Measurements from ENCODE around the gene PERM1. TPM values are rescaled to one million over a fixed set of nuclear protein-coding genes. Genes with fewer than 3 reads are reported as not detected.

The PERM1 gene
- total and polyA plus RNA-seq, 4 donors = under 0.01 to 0.06 TPM; not detected in 2

DNA sequence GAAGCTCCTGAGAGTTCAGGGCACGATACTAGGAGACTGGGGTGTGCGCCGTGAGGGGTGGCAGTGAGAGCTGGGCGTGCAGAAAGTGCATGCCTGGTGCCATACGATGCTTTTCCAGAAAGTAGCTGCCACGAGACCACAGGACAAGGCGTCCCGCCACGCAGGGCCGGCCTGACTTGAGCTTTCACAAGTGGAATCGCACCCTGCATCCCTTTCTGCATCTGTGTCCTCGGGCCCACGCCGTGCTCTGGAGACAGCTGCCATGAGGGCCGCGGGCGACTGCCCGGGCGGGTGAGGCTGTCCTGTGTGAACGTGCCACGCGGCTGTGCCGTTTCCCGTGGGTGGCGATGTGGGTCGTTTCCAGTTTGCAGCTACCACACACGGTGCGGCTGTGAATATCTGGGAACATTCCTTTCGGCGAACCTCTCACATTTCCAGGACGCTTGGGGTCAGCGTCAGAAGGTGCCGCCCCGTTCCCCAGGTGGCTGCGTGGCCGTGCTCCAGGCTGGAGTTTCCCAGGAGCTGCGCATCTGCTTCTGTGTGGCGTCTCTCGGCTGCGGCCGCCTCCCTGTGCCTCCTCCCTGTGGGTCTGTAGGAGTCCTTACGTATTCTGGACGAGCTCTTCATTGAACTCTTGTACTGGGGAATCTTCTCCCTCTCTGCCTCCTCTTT is 1.0 kb upstream of the PERM1 start:
- TF ChIP-seq, protein P1, sequence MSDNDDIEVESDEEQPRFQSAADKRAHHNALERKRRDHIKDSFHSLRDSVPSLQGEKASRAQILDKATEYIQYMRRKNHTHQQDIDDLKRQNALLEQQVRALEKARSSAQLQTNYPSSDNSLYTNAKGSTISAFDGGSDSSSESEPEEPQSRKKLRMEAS (IDR thresholded peaks at IDR 0.05) = no peak
- TF ChIP-seq GABPA (IDR thresholded peaks at IDR 0.05 in 1 of 2, conservative IDR thresholded peaks at IDR 0.05 in 1 of 2) (no peak), FOXA1 (IDR thresholded peaks at IDR 0.05) (no peak), HNF4A (conservative IDR thresholded peaks at IDR 0.05) (no peak), JUND (IDR thresholded peaks at IDR 0.05) (no peak), TAF1 (conservative IDR thresholded peaks at IDR 0.05) (no peak), SP1 (IDR thresholded peaks at IDR 0.05) (no peak), FOXA2 (IDR thresholded peaks at IDR 0.05) (no peak)
- TF ChIP-seq, protein P2, sequence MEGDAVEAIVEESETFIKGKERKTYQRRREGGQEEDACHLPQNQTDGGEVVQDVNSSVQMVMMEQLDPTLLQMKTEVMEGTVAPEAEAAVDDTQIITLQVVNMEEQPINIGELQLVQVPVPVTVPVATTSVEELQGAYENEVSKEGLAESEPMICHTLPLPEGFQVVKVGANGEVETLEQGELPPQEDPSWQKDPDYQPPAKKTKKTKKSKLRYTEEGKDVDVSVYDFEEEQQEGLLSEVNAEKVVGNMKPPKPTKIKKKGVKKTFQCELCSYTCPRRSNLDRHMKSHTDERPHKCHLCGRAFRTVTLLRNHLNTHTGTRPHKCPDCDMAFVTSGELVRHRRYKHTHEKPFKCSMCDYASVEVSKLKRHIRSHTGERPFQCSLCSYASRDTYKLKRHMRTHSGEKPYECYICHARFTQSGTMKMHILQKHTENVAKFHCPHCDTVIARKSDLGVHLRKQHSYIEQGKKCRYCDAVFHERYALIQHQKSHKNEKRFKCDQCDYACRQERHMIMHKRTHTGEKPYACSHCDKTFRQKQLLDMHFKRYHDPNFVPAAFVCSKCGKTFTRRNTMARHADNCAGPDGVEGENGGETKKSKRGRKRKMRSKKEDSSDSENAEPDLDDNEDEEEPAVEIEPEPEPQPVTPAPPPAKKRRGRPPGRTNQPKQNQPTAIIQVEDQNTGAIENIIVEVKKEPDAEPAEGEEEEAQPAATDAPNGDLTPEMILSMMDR (IDR thresholded peaks at IDR 0.05; ENCODE audit: low read depth, low read length, missing input control) = no peak
- Histone ChIP-seq H3K4me1 (ENCODE audit: control insufficient read depth in 4 of 4, insufficient read depth in 4 of 4, low read length in 3 of 4) (peaks cover 0 to 2% (median 0%) of the 10 kb centered on the region in 4 donors), H3K9ac (ENCODE audit: low read depth in 1 of 2, low read length in 2 of 2) (no peak overlapping the region), H3K27ac (ENCODE audit: low read depth in 1 of 2, low read length in 2 of 2) (no peak overlapping the region), H3K27me3 (ENCODE audit: control insufficient read depth in 4 of 4, insufficient read depth in 4 of 4, low read length in 3 of 4) (peaks cover 0 to 6% (median 2%) of the 10 kb centered on the region in 4 donors), H3K9me3 (ENCODE audit: control insufficient read depth in 4 of 4, low read length in 3 of 4) (no peaks in the 10 kb centered on the region), H3K36me3 (ENCODE audit: control insufficient read depth in 4 of 4, insufficient read depth in 3 of 4, low read depth in 1 of 4, low read length in 3 of 4) (no peaks in the 10 kb centered on the region), H3K4me3 (ENCODE audit: low read depth in 1 of 3, low read length in 3 of 3) (no peak overlapping the region)
- DNase-seq (ENCODE audit: low spot score) = no peak
- 79% methylated on average over 43 of the region's 43 CpGs for WGBS

DNA sequence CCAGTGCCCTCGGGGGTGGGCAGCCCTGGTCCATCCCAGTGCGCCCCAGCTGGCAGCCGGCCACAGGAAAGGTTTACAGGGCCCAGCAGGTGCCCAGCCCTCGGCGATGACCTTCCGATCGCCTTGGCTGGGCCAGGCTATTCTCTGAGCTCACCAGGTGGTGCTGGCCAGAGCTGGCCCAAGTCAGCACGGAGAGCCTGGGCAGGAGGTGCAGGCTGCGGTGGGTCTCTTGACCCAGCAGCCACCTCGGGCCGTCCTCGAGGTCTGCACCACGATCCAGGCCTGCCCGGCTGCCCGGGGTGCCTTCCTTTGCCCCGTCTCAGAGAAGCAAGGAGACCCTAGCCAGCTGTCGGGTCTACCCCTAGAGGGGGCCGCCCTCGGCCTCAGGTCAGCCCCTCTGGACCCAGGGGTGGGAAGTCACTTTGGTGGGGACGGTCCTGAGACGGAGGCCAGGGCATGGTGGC is 370 bp downstream of the PERM1 start:
- WGBS = 72% methylated on average over 21 of the region's 21 CpGs
- Histone ChIP-seq H3K27me3 (ENCODE audit: control insufficient read depth in 4 of 4, insufficient read depth in 4 of 4, low read length in 3 of 4) (peaks cover 0 to 6% (median 2%) of the 10 kb centered on the region in 4 donors), H3K4me1 (ENCODE audit: control insufficient read depth in 4 of 4, insufficient read depth in 4 of 4, low read length in 3 of 4) (peaks cover 0 to 2% (median 0%) of the 10 kb centered on the region in 4 donors), H3K27ac (ENCODE audit: low read depth in 1 of 2, low read length in 2 of 2) (no peak overlapping the region), H3K9ac (ENCODE audit: low read depth in 1 of 2, low read length in 2 of 2) (no peak overlapping the region), H3K36me3 (ENCODE audit: control insufficient read depth in 4 of 4, insufficient read depth in 3 of 4, low read depth in 1 of 4, low read length in 3 of 4) (no peaks in the 10 kb centered on the region), H3K4me3 (ENCODE audit: low read depth in 1 of 3, low read length in 3 of 3) (no peak overlapping the region), H3K9me3 (ENCODE audit: control insufficient read depth in 4 of 4, low read length in 3 of 4) (no peaks in the 10 kb centered on the region)
- TF ChIP-seq, protein P3, sequence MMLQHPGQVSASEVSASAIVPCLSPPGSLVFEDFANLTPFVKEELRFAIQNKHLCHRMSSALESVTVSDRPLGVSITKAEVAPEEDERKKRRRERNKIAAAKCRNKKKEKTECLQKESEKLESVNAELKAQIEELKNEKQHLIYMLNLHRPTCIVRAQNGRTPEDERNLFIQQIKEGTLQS (IDR thresholded peaks at IDR 0.05) = no peak
- no peak for TF ChIP-seq RXRA (IDR thresholded peaks at IDR 0.05)
- no peak for TF ChIP-seq GABPA (IDR thresholded peaks at IDR 0.05 in 1 of 2, conservative IDR thresholded peaks at IDR 0.05 in 1 of 2)
- TF ChIP-seq TAF1 (conservative IDR thresholded peaks at IDR 0.05) = no peak
- no peak for TF ChIP-seq NR2F2 (IDR thresholded peaks at IDR 0.05)
- TF ChIP-seq HNF4G (IDR thresholded peaks at IDR 0.05) = no peak
- no peak for TF ChIP-seq FOXA2 (IDR thresholded peaks at IDR 0.05)
- no peak for DNase-seq (ENCODE audit: low spot score)

DNA sequence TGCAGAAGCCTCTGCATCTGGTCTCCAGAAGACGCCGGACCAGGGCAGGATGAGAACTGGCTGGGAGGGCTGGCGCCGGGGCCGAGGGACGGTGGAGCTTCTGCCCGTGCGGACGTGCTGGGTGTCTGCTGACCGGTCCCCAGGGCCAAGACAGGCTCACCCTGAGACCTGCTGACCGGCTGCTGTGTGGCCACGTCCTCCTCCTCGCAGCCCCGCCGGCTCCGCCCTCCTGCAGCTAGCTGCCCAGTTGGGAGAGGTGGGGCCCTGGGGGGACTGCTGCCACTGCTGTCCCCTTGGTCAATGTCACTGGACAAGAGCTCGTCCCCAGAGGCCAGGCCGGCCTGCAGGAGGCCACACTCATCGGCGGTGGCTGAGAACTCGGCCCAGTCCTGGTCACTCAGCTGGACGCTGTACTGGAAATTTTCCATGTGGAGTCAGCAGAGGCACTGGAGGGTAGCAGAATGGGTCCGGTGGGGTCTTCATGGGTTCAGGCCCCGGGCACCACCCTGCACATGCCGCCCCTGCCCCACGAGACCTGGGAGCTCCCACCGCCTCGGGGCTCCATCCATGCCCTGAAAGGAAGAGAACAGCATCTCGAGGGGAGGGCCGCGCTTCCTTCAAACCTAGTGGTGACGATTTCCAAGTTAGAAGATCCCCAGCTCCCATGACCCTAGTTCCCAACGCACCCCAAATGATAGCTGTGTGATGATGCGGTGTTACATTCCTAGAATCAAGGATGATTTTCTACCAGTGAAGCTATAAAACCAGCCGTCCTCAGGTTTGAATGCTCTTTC is 1.1 kb downstream of the PERM1 start:
- TF ChIP-seq, protein P1 (IDR thresholded peaks at IDR 0.05) = no peak
- 67% methylated on average over 35 of the region's 35 CpGs for WGBS
- Histone ChIP-seq H3K4me3 (ENCODE audit: low read depth in 1 of 3, low read length in 3 of 3) (no peak overlapping the region), H3K9me3 (ENCODE audit: control insufficient read depth in 4 of 4, low read length in 3 of 4) (no peaks in the 10 kb centered on the region), H3K4me1 (ENCODE audit: control insufficient read depth in 4 of 4, insufficient read depth in 4 of 4, low read length in 3 of 4) (peaks cover 0 to 5% (median 2%) of the 10 kb centered on the region in 4 donors), H3K36me3 (ENCODE audit: control insufficient read depth in 4 of 4, insufficient read depth in 3 of 4, low read depth in 1 of 4, low read length in 3 of 4) (no peaks in the 10 kb centered on the region), H3K27me3 (ENCODE audit: control insufficient read depth in 4 of 4, insufficient read depth in 4 of 4, low read length in 3 of 4) (peaks cover 0 to 6% (median 2%) of the 10 kb centered on the region in 4 donors), H3K9ac (ENCODE audit: low read depth in 1 of 2, low read length in 2 of 2) (no peak overlapping the region), H3K27ac (ENCODE audit: low read depth in 1 of 2, low read length in 2 of 2) (no peak overlapping the region)
- DNase-seq (ENCODE audit: low spot score) = no peak

Data from liver (tissue), 9 donors.